ENCODE results near the gene ZNF442.
"Not testable (repeated sequence)": the region's sequence is repeated elsewhere in the genome, so short reads cannot be mapped to it uniquely, and the experiment has no call there.

Gene ZNF442

DNA sequence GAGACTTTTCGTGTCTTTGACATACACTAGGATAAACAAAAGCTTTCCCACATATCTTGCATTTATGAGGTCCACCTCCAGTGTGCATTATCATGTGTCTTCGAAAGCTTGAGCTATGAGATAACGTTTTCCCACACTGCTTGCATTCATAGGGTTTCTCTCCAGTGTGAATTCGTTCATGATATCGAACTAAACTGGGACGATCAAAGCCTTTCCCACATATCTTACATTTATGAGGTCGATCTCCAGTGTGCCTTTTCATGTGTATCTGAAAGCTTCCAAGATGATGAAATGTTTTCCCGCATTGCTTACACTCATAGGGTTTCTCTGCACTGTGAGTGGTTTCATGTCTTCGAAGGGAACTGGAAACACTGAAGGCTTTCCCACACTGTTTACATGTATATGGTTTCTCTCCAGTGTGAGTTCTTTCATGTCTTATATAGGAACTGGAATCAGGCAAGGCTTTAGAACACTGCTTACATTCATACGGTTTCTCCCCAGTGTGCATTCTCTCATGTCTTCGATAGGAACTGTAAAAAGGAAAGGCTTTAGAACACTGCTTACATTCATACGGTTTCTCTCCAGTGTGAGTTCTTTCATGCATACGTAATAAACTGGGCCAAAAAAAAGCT, 46.6 kb downstream of the ZNF442 start:
- TF ChIP-seq CTCF (IDR thresholded peaks at IDR 0.05; ENCODE audit: low read depth, low read length) = no peak
- no peak overlapping the region for H3K4me3 ChIP-seq (replicated peaks in 1 of 2; ENCODE audit: low read depth in 2 of 2, low read length in 2 of 2)
- peak in 1 of 2 donors; percentile 3 for DNase-seq (ENCODE audit: low read depth in 2 of 2)

GRCh38 chr19:12314553-12314952, 50.9 kb downstream of the ZNF442 start:
- no peak overlapping the region for H3K4me3 ChIP-seq (replicated peaks in 1 of 2; ENCODE audit: low read depth in 2 of 2, low read length in 2 of 2)
- TF ChIP-seq CTCF (IDR thresholded peaks at IDR 0.05; ENCODE audit: low read depth, low read length) = no peak
- DNase-seq (ENCODE audit: low read depth in 2 of 2) = no peak

- not testable (repeated sequence) for DNase-seq (ENCODE audit: low read depth in 2 of 2); H3K4me3 ChIP-seq (replicated peaks in 1 of 2; ENCODE audit: low read depth in 2 of 2, low read length in 2 of 2)
Observed at GRCh38 chr19:12308891-12309290, 56.6 kb downstream of the ZNF442 start.
